ENCODE data around the gene ATAT1.

DNA sequence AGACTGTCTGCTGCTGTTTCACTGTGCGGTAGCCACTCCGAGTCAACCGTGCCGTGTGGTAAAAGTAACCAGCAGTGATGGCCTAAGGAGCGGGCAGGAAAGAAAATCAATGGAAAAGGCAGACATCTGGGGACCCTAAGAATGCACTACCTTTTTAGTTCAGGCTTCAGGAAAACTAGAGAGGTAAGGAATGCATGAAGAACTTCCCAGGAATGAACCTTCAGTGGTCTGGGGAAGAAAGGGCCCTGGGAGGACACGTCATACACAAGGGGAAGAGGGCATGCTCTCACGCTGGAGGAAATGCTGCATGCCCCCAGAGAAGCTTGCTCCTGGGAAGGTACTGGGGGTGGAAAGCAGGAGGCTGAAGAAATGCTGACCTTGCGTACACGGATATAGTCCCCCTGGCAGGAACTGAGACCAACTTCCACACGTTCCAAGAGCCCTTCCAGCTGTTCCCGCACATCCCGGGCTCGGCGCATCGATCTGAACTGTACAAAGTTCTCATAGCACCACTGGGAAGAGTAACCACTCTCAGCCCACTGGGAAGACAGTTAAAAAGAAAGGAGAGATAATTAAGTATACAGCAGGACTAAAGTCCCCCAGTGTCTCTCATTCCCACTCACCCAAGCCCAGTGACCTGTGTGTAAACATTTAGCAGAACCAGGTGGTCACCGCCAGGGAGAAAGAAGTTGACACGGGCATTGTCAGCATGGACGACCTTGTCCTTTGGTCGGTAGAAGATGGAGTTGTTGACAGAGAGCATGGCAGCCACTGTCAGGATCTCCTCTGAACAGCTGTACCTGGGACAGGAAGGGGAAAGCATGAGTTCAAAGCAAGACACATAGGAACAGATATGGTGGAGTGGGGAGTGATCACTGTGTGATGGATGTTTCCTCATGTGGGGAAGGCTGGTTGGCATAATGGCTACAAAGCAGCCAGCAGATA lies 28.4 kb downstream of the ATAT1 start:
- TF ChIP-seq, protein P1, sequence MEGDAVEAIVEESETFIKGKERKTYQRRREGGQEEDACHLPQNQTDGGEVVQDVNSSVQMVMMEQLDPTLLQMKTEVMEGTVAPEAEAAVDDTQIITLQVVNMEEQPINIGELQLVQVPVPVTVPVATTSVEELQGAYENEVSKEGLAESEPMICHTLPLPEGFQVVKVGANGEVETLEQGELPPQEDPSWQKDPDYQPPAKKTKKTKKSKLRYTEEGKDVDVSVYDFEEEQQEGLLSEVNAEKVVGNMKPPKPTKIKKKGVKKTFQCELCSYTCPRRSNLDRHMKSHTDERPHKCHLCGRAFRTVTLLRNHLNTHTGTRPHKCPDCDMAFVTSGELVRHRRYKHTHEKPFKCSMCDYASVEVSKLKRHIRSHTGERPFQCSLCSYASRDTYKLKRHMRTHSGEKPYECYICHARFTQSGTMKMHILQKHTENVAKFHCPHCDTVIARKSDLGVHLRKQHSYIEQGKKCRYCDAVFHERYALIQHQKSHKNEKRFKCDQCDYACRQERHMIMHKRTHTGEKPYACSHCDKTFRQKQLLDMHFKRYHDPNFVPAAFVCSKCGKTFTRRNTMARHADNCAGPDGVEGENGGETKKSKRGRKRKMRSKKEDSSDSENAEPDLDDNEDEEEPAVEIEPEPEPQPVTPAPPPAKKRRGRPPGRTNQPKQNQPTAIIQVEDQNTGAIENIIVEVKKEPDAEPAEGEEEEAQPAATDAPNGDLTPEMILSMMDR (IDR thresholded peaks at IDR 0.05), result no peak
- no peak for TF ChIP-seq POLR2AphosphoS5 (IDR thresholded peaks at IDR 0.05)
- TF ChIP-seq POLR2A (IDR thresholded peaks at IDR 0.05), result no peak
- TF ChIP-seq EP300 (IDR thresholded peaks at IDR 0.05), result no peak

Data from suprapubic skin (tissue), 4 donors.